Ishikawa (cell line): ENCODE measurements around the gene PRKN.

Experiments used
- CEBPB ChIP-seq: IDR thresholded peaks from 2 replicates; pipeline ENCODE4 v1.6.1; 2012
- CREB1 ChIP-seq: IDR thresholded peaks from 2 replicates; pipeline ENCODE4 v1.6.1; 2012; ENCODE audit warnings: low read depth
- EGR1 ChIP-seq: IDR thresholded peaks from 2 replicates; pipeline ENCODE4 v1.6.1; 2012
- EP300 ChIP-seq: IDR thresholded peaks from 2 replicates; pipeline ENCODE4 v1.6.1; 2012; ENCODE audit warnings: borderline replicate concordance
- FOXM1 ChIP-seq: IDR thresholded peaks from 2 replicates; pipeline ENCODE4 v1.6.1; 2012; ENCODE audit warnings: low read depth, borderline replicate concordance
- MAX ChIP-seq: IDR thresholded peaks from 2 replicates; pipeline ENCODE4 v1.6.1; 2012
- NFIC ChIP-seq: IDR thresholded peaks from 2 replicates; pipeline ENCODE4 v1.6.1; 2012
- RAD21 ChIP-seq: IDR thresholded peaks from 2 replicates; pipeline ENCODE4 v1.6.1; 2012; ENCODE audit warnings: low read depth
- REST ChIP-seq: IDR thresholded peaks from 2 replicates; pipeline ENCODE4 v1.6.1; 2012; ENCODE audit warnings: low read depth, mild to moderate bottlenecking
- TAF1 ChIP-seq: IDR thresholded peaks from 2 replicates; pipeline ENCODE4 v1.6.1; 2012; ENCODE audit warnings: low read depth, mild to moderate bottlenecking
- TCF12 ChIP-seq: IDR thresholded peaks from 2 replicates; pipeline ENCODE4 v1.6.1; 2012; ENCODE audit warnings: low read depth
- TEAD4 ChIP-seq: IDR thresholded peaks from 2 replicates; pipeline ENCODE4 v1.6.1; 2012
- YY1 ChIP-seq: IDR thresholded peaks from 2 replicates; pipeline ENCODE4 v1.6.1; 2012; ENCODE audit warnings: low read depth
- ZBTB7A ChIP-seq: IDR thresholded peaks from 2 replicates; pipeline ENCODE4 v1.6.1; 2012; ENCODE audit warnings: low read depth
- TF ChIP-seq, protein P1 (sequence below): IDR thresholded peaks from 2 replicates; pipeline ENCODE4 v1.6.1; 2012

PRKN gene

DNA sequence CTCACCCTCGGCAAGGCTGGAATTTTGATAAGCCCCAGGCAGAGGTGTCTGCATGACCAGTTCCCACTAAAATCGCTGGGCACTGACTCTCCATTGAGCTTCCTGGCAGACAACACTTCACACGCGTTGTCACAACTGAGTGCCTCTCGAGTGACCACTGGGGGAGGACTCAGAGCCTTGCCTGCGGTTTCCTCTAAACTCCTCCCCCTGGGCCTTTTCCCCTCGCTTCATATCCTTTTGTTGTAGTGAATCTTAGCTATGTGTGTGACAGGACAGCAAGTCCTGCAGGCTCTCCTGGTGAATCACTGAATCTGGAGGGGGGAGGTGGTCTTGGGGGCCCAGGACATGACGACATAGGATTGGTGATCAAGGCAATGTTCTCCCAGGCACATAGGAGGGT lies 670.8 kb downstream of the PRKN start:
- no peak for TF ChIP-seq TAF1
- TF ChIP-seq, protein P1, sequence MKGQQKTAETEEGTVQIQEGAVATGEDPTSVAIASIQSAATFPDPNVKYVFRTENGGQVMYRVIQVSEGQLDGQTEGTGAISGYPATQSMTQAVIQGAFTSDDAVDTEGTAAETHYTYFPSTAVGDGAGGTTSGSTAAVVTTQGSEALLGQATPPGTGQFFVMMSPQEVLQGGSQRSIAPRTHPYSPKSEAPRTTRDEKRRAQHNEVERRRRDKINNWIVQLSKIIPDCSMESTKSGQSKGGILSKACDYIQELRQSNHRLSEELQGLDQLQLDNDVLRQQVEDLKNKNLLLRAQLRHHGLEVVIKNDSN, result no peak
- TF ChIP-seq MAX, result no peak
- TF ChIP-seq EGR1, result no peak
- TF ChIP-seq CEBPB, result no peak
- no peak for TF ChIP-seq ZBTB7A
- TF ChIP-seq REST, result no peak
- TF ChIP-seq RAD21, result no peak
- no peak for TF ChIP-seq TCF12
- TF ChIP-seq YY1, result no peak
- TF ChIP-seq NFIC, result no peak
- TF ChIP-seq CREB1, result no peak
- TF ChIP-seq TEAD4, result no peak
- TF ChIP-seq EP300, result no peak
- TF ChIP-seq FOXM1, result no peak

- TF ChIP-seq CEBPB (no peak), EP300 (no peak), REST (no peak), TCF12 (no peak), MAX (no peak), EGR1 (no peak), YY1 (no peak), ZBTB7A (no peak), TAF1 (no peak), FOXM1 (no peak), TEAD4 (no peak), CREB1 (no peak), RAD21 (no peak), NFIC (no peak)
- TF ChIP-seq, protein P1, result no peak
Measured at GRCh38 chr6:162056061-162056460, 671.5 kb downstream of the PRKN start.

- TF ChIP-seq NFIC (no peak), TEAD4 (no peak), EP300 (no peak), EGR1 (no peak), REST (no peak)
Measured at GRCh38 chr6:162055365-162055764, 672.2 kb downstream of the PRKN start.

GRCh38 chr6:162053084-162053483 lies 674.5 kb downstream of the PRKN start:
- TF ChIP-seq, protein P1, result no peak
- TF ChIP-seq FOXM1, result no peak
- TF ChIP-seq NFIC, result no peak
- no peak for TF ChIP-seq TCF12
- TF ChIP-seq CEBPB, result no peak
- no peak for TF ChIP-seq EGR1
- no peak for TF ChIP-seq TAF1
- no peak for TF ChIP-seq YY1
- TF ChIP-seq MAX, result no peak
- TF ChIP-seq REST, result no peak
- TF ChIP-seq TEAD4, result no peak
- TF ChIP-seq ZBTB7A, result no peak
- no peak for TF ChIP-seq RAD21
- TF ChIP-seq EP300, result no peak
- no peak for TF ChIP-seq CREB1
